Measurements from ENCODE around the gene STK4.
A peak's percentile ranks its signal among the peaks of the same experiment; 100 is the strongest.

Gene STK4

GRCh38 chr20:44962483-44962882 is 3.8 kb upstream of the STK4 start:
- H3K27ac ChIP-seq (ENCODE audit: low read depth, low read length), result no peak overlapping the region
- no peak overlapping the region for H3K4me3 ChIP-seq (ENCODE audit: low read depth, low read length)
- no peaks in the 10 kb centered on the region for H3K36me3 ChIP-seq (ENCODE audit: insufficient read depth, low read length)
- no peak overlapping the region for H2AFZ ChIP-seq (ENCODE audit: low read length, unreplicated experiment)
- no peaks in the 10 kb centered on the region for H3K27me3 ChIP-seq (ENCODE audit: insufficient read depth, low read length)
- H3K79me2 ChIP-seq (ENCODE audit: control insufficient read depth, insufficient read depth, low read length, unreplicated experiment), result peaks cover 31% of the 10 kb centered on the region
- peaks cover 34% of the 10 kb centered on the region for H3K4me1 ChIP-seq (ENCODE audit: control insufficient read depth, insufficient read depth, low read length, unreplicated experiment)

DNA sequence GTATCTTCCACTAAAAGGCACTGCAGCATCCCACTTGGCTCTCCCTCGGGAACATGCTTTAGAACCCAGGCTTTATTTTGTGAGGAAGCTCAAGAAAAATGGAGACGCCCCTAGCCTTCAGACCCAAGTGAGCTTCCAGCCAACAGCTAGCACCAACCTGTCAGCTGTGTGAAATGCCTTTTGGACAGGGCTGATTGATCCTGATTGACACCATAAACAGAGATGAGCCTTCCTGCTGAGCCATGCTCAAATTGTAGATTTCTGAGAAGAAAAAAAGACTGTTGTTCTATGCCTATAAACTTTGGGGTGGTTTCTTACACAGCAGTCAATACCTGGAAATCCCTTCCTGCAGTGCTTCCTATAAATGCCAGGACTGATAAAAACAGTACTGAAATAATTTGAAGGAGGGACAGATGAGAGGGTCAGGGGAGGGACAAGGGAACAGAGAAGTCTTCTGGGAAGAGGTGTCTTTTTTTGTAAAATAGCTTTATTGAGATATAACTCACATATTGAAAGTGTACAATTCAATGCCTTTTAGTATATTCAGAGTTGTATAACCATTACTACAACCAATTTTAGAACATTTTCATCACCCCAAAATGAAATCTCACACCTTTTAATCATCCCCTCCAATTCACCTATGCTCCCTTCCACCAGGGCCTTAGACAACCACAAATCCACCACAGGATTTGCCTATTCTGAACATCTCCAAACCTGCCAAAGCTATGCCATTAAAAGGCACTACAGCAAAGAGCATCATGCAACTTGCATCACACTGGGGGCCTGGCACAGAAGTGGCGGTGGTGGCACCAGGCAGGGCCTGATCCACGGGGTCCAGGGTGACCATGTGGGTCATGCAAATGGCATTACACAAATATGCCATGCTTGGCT is 2.7 kb upstream of the STK4 start:
- Histone ChIP-seq H3K36me3 (ENCODE audit: insufficient read depth, low read length) (no peaks in the 10 kb centered on the region), H3K4me1 (ENCODE audit: control insufficient read depth, insufficient read depth, low read length, unreplicated experiment) (peaks cover 30% of the 10 kb centered on the region), H2AFZ (ENCODE audit: low read length, unreplicated experiment) (no peak overlapping the region), H3K79me2 (ENCODE audit: control insufficient read depth, insufficient read depth, low read length, unreplicated experiment) (peaks cover 32% of the 10 kb centered on the region), H3K27ac (ENCODE audit: low read depth, low read length) (no peak overlapping the region), H3K27me3 (ENCODE audit: insufficient read depth, low read length) (no peaks in the 10 kb centered on the region), H3K4me3 (ENCODE audit: low read depth, low read length) (no peak overlapping the region)

GRCh38 chr20:44965651-44966029 is 672 bp upstream of the STK4 start:
- peak overlapping the region; percentile 90 for H2AFZ ChIP-seq (ENCODE audit: low read length, unreplicated experiment)
- H3K27me3 ChIP-seq (ENCODE audit: insufficient read depth, low read length), result no peaks in the 10 kb centered on the region
- H3K27ac ChIP-seq (ENCODE audit: low read depth, low read length), result peak overlapping the region; percentile 9; the same call in 1 of the 2 replicates
- H3K4me3 ChIP-seq (ENCODE audit: low read depth, low read length), result peak overlapping the region; percentile 94
- peaks cover 42% of the 10 kb centered on the region for H3K79me2 ChIP-seq (ENCODE audit: control insufficient read depth, insufficient read depth, low read length, unreplicated experiment)
- H3K4me1 ChIP-seq (ENCODE audit: control insufficient read depth, insufficient read depth, low read length, unreplicated experiment), result peaks cover 44% of the 10 kb centered on the region
- no peaks in the 10 kb centered on the region for H3K36me3 ChIP-seq (ENCODE audit: insufficient read depth, low read length)

DNA sequence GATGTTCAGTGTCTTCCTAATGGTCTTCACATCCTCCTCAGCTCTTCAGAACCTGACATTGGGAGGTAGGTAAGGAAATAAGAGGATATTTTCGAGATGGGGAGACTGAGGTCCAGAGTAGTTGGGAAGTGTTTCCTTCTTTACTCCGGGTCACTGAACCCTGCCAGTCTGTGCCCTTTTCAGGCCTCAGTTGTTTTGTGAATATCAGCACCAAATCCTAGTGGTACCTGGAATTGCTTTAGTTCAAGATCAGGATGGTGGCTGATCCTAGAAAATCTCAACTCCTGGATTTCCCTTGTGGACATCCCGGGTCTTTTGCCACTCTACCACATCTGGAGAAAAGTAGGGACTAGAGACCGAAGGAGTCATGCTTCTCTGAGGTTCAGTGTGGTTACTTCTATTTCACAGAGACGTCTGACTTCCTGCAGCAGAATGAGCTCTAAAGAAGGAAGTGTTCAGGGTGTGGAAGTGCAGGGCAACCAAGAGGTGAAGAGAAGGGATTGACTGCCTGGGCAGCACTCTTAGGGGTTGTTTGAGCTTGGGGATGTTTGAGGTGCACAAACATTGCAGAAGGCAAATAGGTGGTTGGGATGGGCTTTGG is 995 bp downstream of the STK4 start:
- Histone ChIP-seq H3K36me3 (ENCODE audit: insufficient read depth, low read length) (no peaks in the 10 kb centered on the region), H3K27me3 (ENCODE audit: insufficient read depth, low read length) (no peaks in the 10 kb centered on the region), H3K4me3 (ENCODE audit: low read depth, low read length) (peak overlapping the region; percentile 94), H2AFZ (ENCODE audit: low read length, unreplicated experiment) (no peak overlapping the region), H3K4me1 (ENCODE audit: control insufficient read depth, insufficient read depth, low read length, unreplicated experiment) (peaks cover 36% of the 10 kb centered on the region), H3K79me2 (ENCODE audit: control insufficient read depth, insufficient read depth, low read length, unreplicated experiment) (peaks cover 49% of the 10 kb centered on the region), H3K27ac (ENCODE audit: low read depth, low read length) (no peak overlapping the region)

- H3K36me3 ChIP-seq (ENCODE audit: insufficient read depth, low read length), result peaks cover 10% of the 10 kb centered on the region
- H3K79me2 ChIP-seq (ENCODE audit: control insufficient read depth, insufficient read depth, low read length, unreplicated experiment), result peaks cover 49% of the 10 kb centered on the region
- H3K4me1 ChIP-seq (ENCODE audit: control insufficient read depth, insufficient read depth, low read length, unreplicated experiment), result peaks cover 31% of the 10 kb centered on the region
- no peak overlapping the region for H2AFZ ChIP-seq (ENCODE audit: low read length, unreplicated experiment)
- no peaks in the 10 kb centered on the region for H3K27me3 ChIP-seq (ENCODE audit: insufficient read depth, low read length)
- H3K4me3 ChIP-seq (ENCODE audit: low read depth, low read length), result no peak overlapping the region
- H3K27ac ChIP-seq (ENCODE audit: low read depth, low read length), result no peak overlapping the region
Observed at GRCh38 chr20:44969300-44969894, 3.1 kb downstream of the STK4 start.

DNA sequence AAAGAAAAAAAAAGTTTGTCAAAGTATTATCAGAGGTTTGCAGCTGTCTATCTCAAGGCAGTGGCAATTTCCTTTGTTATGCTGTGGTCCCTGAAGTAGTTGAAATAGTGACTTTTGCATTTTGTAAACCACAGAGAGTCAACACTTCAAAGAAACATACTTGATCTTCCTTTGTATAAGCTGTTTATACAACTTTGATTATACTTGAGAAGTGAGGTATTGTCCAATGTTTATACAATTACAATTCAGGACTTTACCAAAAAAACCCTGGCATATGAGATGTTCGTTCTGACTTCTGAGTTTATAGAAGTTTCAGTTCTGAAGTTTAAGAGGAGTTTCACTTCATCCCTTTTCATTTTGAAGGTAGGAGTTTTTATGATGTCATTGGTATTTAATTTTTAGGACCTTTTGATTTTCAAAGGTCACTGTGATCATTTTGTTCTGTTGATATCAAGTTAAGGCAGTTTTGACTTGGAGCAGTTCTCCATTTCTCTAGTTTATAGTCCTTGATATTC is 4.0 kb downstream of the STK4 start:
- peaks cover 49% of the 10 kb centered on the region for H3K79me2 ChIP-seq (ENCODE audit: control insufficient read depth, insufficient read depth, low read length, unreplicated experiment)
- peak overlapping the region; percentile 45 for H3K4me3 ChIP-seq (ENCODE audit: low read depth, low read length)
- no peak overlapping the region for H2AFZ ChIP-seq (ENCODE audit: low read length, unreplicated experiment)
- peaks cover 18% of the 10 kb centered on the region for H3K36me3 ChIP-seq (ENCODE audit: insufficient read depth, low read length)
- no peak overlapping the region for H3K27ac ChIP-seq (ENCODE audit: low read depth, low read length)
- H3K4me1 ChIP-seq (ENCODE audit: control insufficient read depth, insufficient read depth, low read length, unreplicated experiment), result peaks cover 31% of the 10 kb centered on the region
- H3K27me3 ChIP-seq (ENCODE audit: insufficient read depth, low read length), result no peaks in the 10 kb centered on the region

DNA sequence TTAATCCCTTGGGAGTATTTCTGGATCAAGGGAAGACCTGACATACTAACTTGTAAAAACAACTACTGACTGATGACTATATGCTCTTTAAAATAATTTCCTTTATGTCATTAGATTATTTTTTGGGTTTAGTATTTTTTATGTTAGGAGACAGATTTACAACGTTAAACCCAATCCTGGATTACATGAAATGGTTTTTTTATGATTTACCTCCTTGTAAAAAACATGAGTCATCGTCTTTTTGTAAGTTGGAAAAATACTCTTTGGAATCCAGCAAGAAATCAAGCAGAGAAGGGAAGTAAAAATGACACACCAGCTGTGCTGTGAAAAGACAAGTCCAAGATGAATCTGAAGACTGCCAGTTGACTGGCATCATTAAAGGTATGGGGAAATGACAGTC is 6.7 kb downstream of the STK4 start:
- H3K27me3 ChIP-seq (ENCODE audit: insufficient read depth, low read length), result no peaks in the 10 kb centered on the region
- peaks cover 32% of the 10 kb centered on the region for H3K79me2 ChIP-seq (ENCODE audit: control insufficient read depth, insufficient read depth, low read length, unreplicated experiment)
- H2AFZ ChIP-seq (ENCODE audit: low read length, unreplicated experiment), result no peak overlapping the region
- H3K27ac ChIP-seq (ENCODE audit: low read depth, low read length), result no peak overlapping the region
- no peak overlapping the region for H3K4me3 ChIP-seq (ENCODE audit: low read depth, low read length)
- peaks cover 22% of the 10 kb centered on the region for H3K4me1 ChIP-seq (ENCODE audit: control insufficient read depth, insufficient read depth, low read length, unreplicated experiment)
- peaks cover 27% of the 10 kb centered on the region for H3K36me3 ChIP-seq (ENCODE audit: insufficient read depth, low read length)

DNA sequence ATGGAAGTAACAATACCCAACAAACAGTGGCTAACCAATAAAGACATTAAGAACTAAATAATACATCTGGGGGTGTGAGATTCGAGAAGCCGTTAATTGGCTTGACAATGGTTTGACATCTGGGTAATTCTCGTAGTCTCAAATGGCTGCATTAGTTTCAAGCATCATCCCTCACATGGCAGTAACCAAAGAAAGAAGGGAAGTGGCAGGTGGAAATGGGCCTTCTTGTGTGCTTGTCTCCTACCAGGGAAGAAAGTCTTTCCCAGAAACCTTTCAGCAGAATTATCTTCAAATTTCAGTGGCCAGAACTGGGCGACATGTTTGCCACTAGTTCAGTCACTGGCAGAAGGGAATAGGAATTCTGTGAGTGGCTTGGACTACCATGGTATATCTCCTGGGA is 10.4 kb downstream of the STK4 start:
- Histone ChIP-seq H3K36me3 (ENCODE audit: insufficient read depth, low read length) (peaks cover 31% of the 10 kb centered on the region), H3K79me2 (ENCODE audit: control insufficient read depth, insufficient read depth, low read length, unreplicated experiment) (no peaks in the 10 kb centered on the region), H2AFZ (ENCODE audit: low read length, unreplicated experiment) (no peak overlapping the region), H3K4me1 (ENCODE audit: control insufficient read depth, insufficient read depth, low read length, unreplicated experiment) (no peaks in the 10 kb centered on the region), H3K27me3 (ENCODE audit: insufficient read depth, low read length) (no peaks in the 10 kb centered on the region), H3K4me3 (ENCODE audit: low read depth, low read length) (no peak overlapping the region), H3K27ac (ENCODE audit: low read depth, low read length) (no peak overlapping the region)

GRCh38 chr20:44979090-44979621 is 12.8 kb downstream of the STK4 start:
- Histone ChIP-seq H3K27me3 (ENCODE audit: insufficient read depth, low read length) (no peaks in the 10 kb centered on the region), H2AFZ (ENCODE audit: low read length, unreplicated experiment) (no peak overlapping the region), H3K27ac (ENCODE audit: low read depth, low read length) (no peak overlapping the region), H3K4me3 (ENCODE audit: low read depth, low read length) (no peak overlapping the region), H3K36me3 (ENCODE audit: insufficient read depth, low read length) (peaks cover 21% of the 10 kb centered on the region; the same call in 1 of the 2 replicates), H3K4me1 (ENCODE audit: control insufficient read depth, insufficient read depth, low read length, unreplicated experiment) (no peaks in the 10 kb centered on the region), H3K79me2 (ENCODE audit: control insufficient read depth, insufficient read depth, low read length, unreplicated experiment) (no peaks in the 10 kb centered on the region)

DNA sequence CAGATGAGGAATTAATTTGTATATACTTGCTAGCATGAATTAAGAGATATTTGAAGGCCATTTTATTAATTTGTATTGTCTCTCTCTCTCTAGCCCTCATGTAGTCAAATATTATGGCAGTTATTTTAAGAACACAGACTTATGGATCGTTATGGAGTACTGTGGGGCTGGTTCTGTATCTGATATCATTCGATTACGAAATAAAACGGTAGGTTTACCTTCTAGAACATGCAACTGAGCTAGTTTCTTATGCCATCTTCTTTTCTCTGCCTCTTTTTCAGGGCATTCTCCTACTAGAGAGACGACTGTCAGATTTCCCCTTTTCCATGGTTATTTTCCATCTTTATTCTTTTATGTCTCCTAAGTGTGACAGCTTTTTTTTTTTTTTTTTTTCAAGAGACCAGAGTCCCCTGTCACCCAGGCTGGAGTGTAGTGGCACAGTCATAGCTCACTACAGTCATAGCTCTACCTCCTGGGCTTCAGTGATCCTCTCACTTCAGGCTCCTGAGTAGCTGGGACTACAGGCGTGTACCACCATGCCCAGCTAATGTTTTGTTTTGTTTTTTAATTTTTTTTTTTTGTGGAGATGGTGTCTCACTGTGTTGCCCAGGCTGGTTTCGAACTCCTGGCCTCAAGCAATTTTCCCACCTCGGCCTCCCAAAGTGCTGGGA is 15.6 kb downstream of the STK4 start:
- Histone ChIP-seq H3K4me3 (ENCODE audit: low read depth, low read length) (no peak overlapping the region), H3K27ac (ENCODE audit: low read depth, low read length) (no peak overlapping the region), H2AFZ (ENCODE audit: low read length, unreplicated experiment) (no peak overlapping the region), H3K27me3 (ENCODE audit: insufficient read depth, low read length) (no peaks in the 10 kb centered on the region), H3K4me1 (ENCODE audit: control insufficient read depth, insufficient read depth, low read length, unreplicated experiment) (no peaks in the 10 kb centered on the region), H3K36me3 (ENCODE audit: insufficient read depth, low read length) (peaks cover 4% of the 10 kb centered on the region; the same call in 1 of the 2 replicates), H3K79me2 (ENCODE audit: control insufficient read depth, insufficient read depth, low read length, unreplicated experiment) (no peaks in the 10 kb centered on the region)
